Activated CD4-positive, alpha-beta T cell treated with anti-CD3 and anti-CD28 coated beads, Interleukin-2, Interleukin-6, amounts not matched to agents 100 ng/mL and 50 ng/mL, durations not matched to agents 16 hours and 8 hours (primary cell): Measurements from ENCODE around the gene SHTN1.
A peak's percentile ranks its signal among the peaks of the same experiment; 100 is the strongest.

ENCODE experiments used
- DNase-seq: peaks from one replicate; pipeline ENCODE4 v3.0.0-alpha.2; 2020

Gene SHTN1

GRCh38 chr10:116868198-116868676, 136.8 kb downstream of the SHTN1 start:
- no peak for DNase-seq

GRCh38 chr10:116866987-116867595, 137.9 kb downstream of the SHTN1 start:
- no peak for DNase-seq

- DNase-seq, result no peak
These were observed 138.9 kb downstream of the SHTN1 start for GRCh38 chr10:116866066-116866465.

GRCh38 chr10:116864436-116864835, 140.6 kb downstream of the SHTN1 start:
- DNase-seq, result no peak

- DNase-seq, result no peak
These were observed 143.2 kb downstream of the SHTN1 start for GRCh38 chr10:116861796-116862195.

- no peak for DNase-seq
These were observed 147.8 kb downstream of the SHTN1 start for GRCh38 chr10:116857156-116857555.

GRCh38 chr10:116853701-116854100, 151.3 kb downstream of the SHTN1 start:
- no peak for DNase-seq

- DNase-seq, result no peak
These were observed 151.7 kb downstream of the SHTN1 start for GRCh38 chr10:116853287-116853686.

GRCh38 chr10:116852246-116852645, 152.7 kb downstream of the SHTN1 start:
- no peak for DNase-seq

- no peak for DNase-seq
These were observed 154.9 kb downstream of the SHTN1 start for GRCh38 chr10:116850058-116850611.

GRCh38 chr10:116849248-116850057, 155.5 kb downstream of the SHTN1 start, which contains the start of gene ENO4:
TSS of gene ENO4 (plus strand) at chr10:116849499. CDS start at chr10:116849567, 68 bp downstream.
- peak; percentile 40 for DNase-seq

GRCh38 chr10:116848944-116849247, 156.1 kb downstream of the SHTN1 start:
- DNase-seq, result no peak

- peak; percentile 40 for DNase-seq
These were observed 156.7 kb downstream of the SHTN1 start for GRCh38 chr10:116848032-116848943.

- no peak for DNase-seq
These were observed 159.2 kb downstream of the SHTN1 start for GRCh38 chr10:116845823-116846222.

GRCh38 chr10:116840389-116841075, 164.5 kb downstream of the SHTN1 start:
- DNase-seq, result no peak

- DNase-seq, result no peak
These were observed 166.8 kb downstream of the SHTN1 start for GRCh38 chr10:116838143-116838725.

- DNase-seq, result no peak
These were observed 168.0 kb downstream of the SHTN1 start for GRCh38 chr10:116836902-116837523.

- DNase-seq, result no peak
These were observed 168.9 kb downstream of the SHTN1 start for GRCh38 chr10:116836083-116836482.

GRCh38 chr10:116835658-116836057, 169.3 kb downstream of the SHTN1 start:
- no peak for DNase-seq

GRCh38 chr10:116833986-116834985, 170.7 kb downstream of the SHTN1 start:
- DNase-seq, result no peak
